Vagina (tissue), 2 donors: ENCODE measurements around the gene UTP18.

Source experiments
- CTCF ChIP-seq, 3 experiments: fragments of 450-650 bp in 2 of 3; fragments of 200-600 bp in 1 of 3; sonication (generic) in 1 of 3; IDR thresholded peaks; one replicate each; pipeline ENCODE4 v1.5.1; 2017 to 2019; ENCODE audit warnings: antibody characterized with exemption in 3 of 3, mild to moderate bottlenecking in 2 of 3, moderate library complexity in 2 of 3
- POLR2A ChIP-seq, 2 donors: fragments of 450-650 bp; IDR thresholded peaks; one replicate each; pipeline ENCODE4 v1.6.1; 2017; ENCODE audit warnings: antibody characterized with exemption in 2 of 2, mild to moderate bottlenecking in 2 of 2, moderate library complexity in 2 of 2
- POLR2AphosphoS5 ChIP-seq, 2 donors: sonication (generic); formaldehyde crosslinking; IDR thresholded peaks; one replicate each; pipeline ENCODE4 v1.9.0; 2017; ENCODE audit warnings: antibody characterized with exemption in 2 of 2, mild to moderate bottlenecking in 2 of 2, low read depth in 1 of 2; ENCODE audit not compliant: insufficient read depth in 1 of 2

- no peak for TF ChIP-seq CTCF (IDR thresholded peaks at IDR 0.05)
- TF ChIP-seq POLR2A (IDR thresholded peaks at IDR 0.05): no peak
- no peak for TF ChIP-seq POLR2AphosphoS5 (IDR thresholded peaks at IDR 0.05; ENCODE audit: insufficient read depth in 1 of 2, low read depth in 1 of 2)
Measured at GRCh38 chr17:51234162-51234561, 26.2 kb upstream of the UTP18 start.
